Measurements from ENCODE around the gene DYRK4. TPM values are rescaled to one million over a fixed set of nuclear protein-coding genes. Genes with fewer than 3 reads are reported as not detected.

Gene DYRK4
- total and polyA plus RNA-seq, 2 of the 13 experiments (the other 11 are each of a cell fraction or from before 2014, with no cell fraction given): 29.4 to 40.2 TPM

GRCh38 chr12:4538207-4539160 is 23.5 kb upstream of the DYRK4 start, which contains the start of gene RAD51AP1 (continued):
- TF ChIP-seq SP140L (CRISPR knock-in tag; IDR thresholded peaks at IDR 0.05; ENCODE audit: borderline replicate concordance) (no peak), TSC22D2 (CRISPR knock-in tag; IDR thresholded peaks at IDR 0.05; ENCODE audit: borderline replicate concordance) (peak; percentile 70; the same call in 1 of the 2 replicates), KDM2A (CRISPR knock-in tag; IDR thresholded peaks at IDR 0.05; ENCODE audit: borderline replicate concordance, low read depth) (peak; percentile 82), NFAT5 (CRISPR knock-in tag; IDR thresholded peaks at IDR 0.05) (no peak), ZNF552 (CRISPR knock-in tag; IDR thresholded peaks at IDR 0.05; ENCODE audit: borderline replicate concordance) (no peak), CHCHD3 (CRISPR knock-in tag; IDR thresholded peaks at IDR 0.05) (no peak), SMAD9 (CRISPR knock-in tag; IDR thresholded peaks at IDR 0.05) (no peak), SIX4 (CRISPR knock-in tag; IDR thresholded peaks at IDR 0.05) (no peak), GABPB1 (CRISPR knock-in tag; IDR thresholded peaks at IDR 0.05) (peak; percentile 98), ZNF598 (CRISPR knock-in tag; IDR thresholded peaks at IDR 0.05; ENCODE audit: borderline replicate concordance) (no peak), CENPX (CRISPR knock-in tag; IDR thresholded peaks at IDR 0.05) (no peak), ZNF570 (CRISPR knock-in tag; IDR thresholded peaks at IDR 0.05; ENCODE audit: borderline replicate concordance) (no peak), XRCC5 (optimal IDR thresholded peaks at IDR 0.05; ENCODE audit: low read length) (peak; percentile 38), TBL1XR1 (IDR thresholded peaks at IDR 0.05; ENCODE audit: borderline replicate concordance, low read length, partially characterized antibody) (peak; percentile 19), ZSCAN12 (CRISPR knock-in tag; IDR thresholded peaks at IDR 0.05) (no peak), TRIM22 (IDR thresholded peaks at IDR 0.05) (no peak), ATF2 (CRISPR knock-in tag; IDR thresholded peaks at IDR 0.05) (peak; percentile 29; the same call in 1 of the 2 replicates), SP5 (CRISPR knock-in tag; IDR thresholded peaks at IDR 0.05; ENCODE audit: borderline replicate concordance, low read depth) (peak; percentile 91)
